Astrocyte of the cerebellum (primary cell): ENCODE measurements around the gene ITGA4.

ENCODE experiments used
- DNase-seq: peaks from one replicate; pipeline ENCODE4 v3.0.0-alpha.2; 2011; ENCODE audit warnings: low read depth
- H3K4me3 ChIP-seq: 2 replicates; pipeline ENCODE4 v1.5.1; 2011; ENCODE audit warnings: mild to moderate bottlenecking, low read depth, low read length, moderate library complexity
- CTCF ChIP-seq: IDR thresholded peaks from 2 replicates; pipeline ENCODE4 v1.5.1; 2012; ENCODE audit warnings: low read length, low read depth, moderate library complexity, mild to moderate bottlenecking; ENCODE audit errors: missing control alignments
- in situ Hi-C: cut with HindIII; loops from 2 replicates; pipeline ENCODE4 v1.10.0; 2017; ENCODE audit warnings: low sequenced_read_pairs

Gene ITGA4

GRCh38 chr2:181421464-181421863 lies 35.7 kb upstream of the ITGA4 start:
- no peak for DNase-seq
- TF ChIP-seq CTCF: no peak
- H3K4me3 ChIP-seq: no peak overlapping the region
- in situ Hi-C loops: no loop called here

- in situ Hi-C loops: no loop called here
- DNase-seq: no peak
- no peak overlapping the region for H3K4me3 ChIP-seq
- no peak for TF ChIP-seq CTCF
Observed at GRCh38 chr2:181426672-181427071, 30.5 kb upstream of the ITGA4 start.

- DNase-seq: no peak
- TF ChIP-seq CTCF: peak; percentile 13
- in situ Hi-C loops: no loop called here
- H3K4me3 ChIP-seq: no peak overlapping the region
Observed at GRCh38 chr2:181430406-181431118, 26.6 kb upstream of the ITGA4 start.

GRCh38 chr2:181431674-181432073 lies 25.5 kb upstream of the ITGA4 start:
- no peak for TF ChIP-seq CTCF
- no peak overlapping the region for H3K4me3 ChIP-seq
- DNase-seq: no peak
- in situ Hi-C loops: no loop called here

GRCh38 chr2:181438261-181438660 lies 18.9 kb upstream of the ITGA4 start:
- H3K4me3 ChIP-seq: no peak overlapping the region
- no peak for DNase-seq
- no peak for TF ChIP-seq CTCF
- in situ Hi-C loops: no loop called here

GRCh38 chr2:181440344-181440743 lies 16.8 kb upstream of the ITGA4 start:
- DNase-seq: no peak
- TF ChIP-seq CTCF: no peak
- in situ Hi-C loops: no loop called here
- H3K4me3 ChIP-seq: no peak overlapping the region

GRCh38 chr2:181440919-181441318 lies 16.3 kb upstream of the ITGA4 start:
- TF ChIP-seq CTCF: no peak

More at GRCh38 chr2:181440919-181441318, 16.3 kb upstream of the ITGA4 start:
- DNase-seq: no peak
- no peak overlapping the region for H3K4me3 ChIP-seq
- in situ Hi-C loops: no loop called here
